Measurements from ENCODE around the gene FBXO42.

- TF ChIP-seq CTCF (IDR thresholded peaks at IDR 0.05) (no peak), POLR2A (IDR thresholded peaks at IDR 0.05) (no peak)
Observed at GRCh38 chr1:16262067-16262466, 90.2 kb downstream of the FBXO42 start.
